H9 (cell line): Measurements from ENCODE around the gene BAG3. TPM values are rescaled to one million over a fixed set of nuclear protein-coding genes. Genes with fewer than 3 reads are reported as not detected.

ENCODE experiments used
- DNase-seq: peaks from one replicate; pipeline ENCODE4 v3.0.0-alpha.2; 2017
- H2AFZ ChIP-seq: one replicate; pipeline ENCODE4 v1.6.1; 2013; ENCODE audit warnings: mild to moderate bottlenecking, low read length, control low read depth, moderate library complexity
- H2AK5ac ChIP-seq: 2 replicates; pipeline ENCODE4 v1.6.1; 2013; ENCODE audit warnings: low read length, control low read depth, mixed read lengths; ENCODE audit not compliant: insufficient read length
- H2BK120ac ChIP-seq: one replicate; pipeline ENCODE4 v1.6.1; 2013; ENCODE audit warnings: low read depth, mild to moderate bottlenecking, low read length, control low read depth, inconsistent platforms; ENCODE audit not compliant: poor library complexity, severe bottlenecking
- H2BK12ac ChIP-seq: 2 replicates; pipeline ENCODE4 v1.6.1; 2013; ENCODE audit warnings: low read length, control low read depth, mixed read lengths, low read depth; ENCODE audit not compliant: insufficient read length
- H2BK15ac ChIP-seq: 2 replicates; pipeline ENCODE4 v1.6.1; 2013; ENCODE audit warnings: low read depth, low read length, control low read depth
- H2BK20ac ChIP-seq: one replicate; pipeline ENCODE4 v1.6.1; 2013; ENCODE audit warnings: low read depth, mild to moderate bottlenecking, low read length, control low read depth, inconsistent platforms; ENCODE audit not compliant: poor library complexity, severe bottlenecking
- H2BK5ac ChIP-seq: 2 replicates; pipeline ENCODE4 v1.6.1; 2013; ENCODE audit warnings: low read length, control low read depth, mixed read lengths; ENCODE audit not compliant: insufficient read length
- H3K14ac ChIP-seq: 2 replicates; pipeline ENCODE4 v1.6.1; 2013; ENCODE audit warnings: low read length, control low read depth; ENCODE audit not compliant: insufficient read depth
- H3K18ac ChIP-seq: 2 replicates; pipeline ENCODE4 v1.6.1; 2013; ENCODE audit warnings: low read depth, mild to moderate bottlenecking, mixed read lengths, low read length, control low read depth; ENCODE audit not compliant: insufficient read length
- H3K23ac ChIP-seq: 2 replicates; pipeline ENCODE4 v1.6.1; 2013; ENCODE audit warnings: low read length, control low read depth, mixed read lengths, low read depth; ENCODE audit not compliant: insufficient read length
- H3K23me2 ChIP-seq: 2 replicates; pipeline ENCODE4 v1.6.1; 2013; ENCODE audit warnings: low read depth, mild to moderate bottlenecking, mixed read lengths, low read length, control low read depth; ENCODE audit not compliant: insufficient read length, poor library complexity, severe bottlenecking
- H3K27ac ChIP-seq: 2 replicates; pipeline ENCODE4 v1.5.1; 2013; ENCODE audit warnings: low read length, control low read depth, mixed read lengths, low read depth; ENCODE audit not compliant: insufficient read length
- H3K27me3 ChIP-seq: 2 replicates; pipeline ENCODE4 v1.6.1; 2013; ENCODE audit warnings: low read length, control low read depth, inconsistent platforms; ENCODE audit not compliant: insufficient read depth
- H3K4ac ChIP-seq: 2 replicates; pipeline ENCODE4 v1.6.1; 2013; ENCODE audit warnings: low read depth, mild to moderate bottlenecking, control low read depth, inconsistent platforms, low read length, moderate library complexity
- H3K4me1 ChIP-seq: 2 replicates; pipeline ENCODE4 v1.6.1; 2013; ENCODE audit warnings: low read length, control low read depth, inconsistent platforms; ENCODE audit not compliant: insufficient read depth
- H3K4me2 ChIP-seq: 2 replicates; pipeline ENCODE4 v1.6.1; 2013; ENCODE audit warnings: low read length, control low read depth, mixed read lengths; ENCODE audit not compliant: insufficient read length, insufficient read depth
- H3K56ac ChIP-seq: 2 replicates; pipeline ENCODE4 v1.6.1; 2013; ENCODE audit warnings: low read depth, mild to moderate bottlenecking, mixed read lengths, low read length, control low read depth; ENCODE audit not compliant: insufficient read length
- H3K79me1 ChIP-seq: 2 replicates; pipeline ENCODE4 v1.6.1; 2013; ENCODE audit warnings: low read depth, mild to moderate bottlenecking, moderate library complexity, low read length, control low read depth, inconsistent platforms; ENCODE audit not compliant: insufficient read depth, poor library complexity, severe bottlenecking
- H3K79me2 ChIP-seq: 2 replicates; pipeline ENCODE4 v1.6.1; 2013; ENCODE audit warnings: low read length, control low read depth, inconsistent platforms; ENCODE audit not compliant: insufficient read depth
- H3K9ac ChIP-seq: 2 replicates; pipeline ENCODE4 v1.6.1; 2013; ENCODE audit warnings: low read length, control low read depth, mixed read lengths; ENCODE audit not compliant: insufficient read length; ENCODE audit errors: extremely low read depth
- H3K9me3 ChIP-seq: one replicate; pipeline ENCODE4 v1.6.1; 2013; ENCODE audit warnings: low read depth, low read length, inconsistent platforms; ENCODE audit not compliant: control insufficient read depth
- H3T11ph ChIP-seq: one replicate; pipeline ENCODE4 v1.6.1; 2013; ENCODE audit warnings: mild to moderate bottlenecking, low read length, control low read depth, inconsistent platforms
- H4K20me1 ChIP-seq: one replicate; pipeline ENCODE4 v1.6.1; 2013; ENCODE audit not compliant: control insufficient read depth, insufficient read length, insufficient read depth
- H4K5ac ChIP-seq: 2 replicates; pipeline ENCODE4 v1.6.1; 2013; ENCODE audit warnings: low read depth, mild to moderate bottlenecking, mixed read lengths, low read length, control low read depth; ENCODE audit not compliant: insufficient read length
- H4K8ac ChIP-seq: replicated peaks from 2 replicates; pipeline ENCODE4 v1.6.1; 2013; ENCODE audit warnings: low read length, control low read depth, mixed read lengths, low read depth; ENCODE audit not compliant: insufficient read length
- H4K91ac ChIP-seq: 2 replicates; pipeline ENCODE4 v1.6.1; 2013; ENCODE audit warnings: low read depth, mild to moderate bottlenecking, moderate library complexity, mixed read lengths, low read length, control low read depth; ENCODE audit not compliant: insufficient read length
- H3K27ac Mint-ChIP-seq, 3 experiments: 2 replicates in 2 of 3; 3 replicates in 1 of 3; pipeline ENCODE4 v1.8.0; 2020 to 2021; ENCODE audit warnings: mixed read lengths in 3 of 3, mild to moderate bottlenecking in 1 of 3, moderate library complexity in 1 of 3
- H3K27me3 Mint-ChIP-seq: 2 replicates; pipeline ENCODE4 v1.8.0; 2021; ENCODE audit warnings: low read depth, mild to moderate bottlenecking, moderate library complexity, mixed read lengths
- H3K36me3 Mint-ChIP-seq, 3 experiments: 2 replicates in 2 of 3; 3 replicates in 1 of 3; pipeline ENCODE4 v1.8.0; 2020 to 2021; ENCODE audit warnings: low read depth in 3 of 3, mixed read lengths in 3 of 3; ENCODE audit not compliant: insufficient read depth in 1 of 3
- H3K4me1 Mint-ChIP-seq, 2 experiments: 2 replicates each; pipeline ENCODE4 v1.8.0; 2020; ENCODE audit warnings: mixed read lengths in 2 of 2
- H3K4me3 Mint-ChIP-seq, 2 experiments: 2 replicates in 1 of 2; 3 replicates in 1 of 2; pipeline ENCODE4 v1.8.0; 2020 to 2021; ENCODE audit warnings: mild to moderate bottlenecking in 2 of 2, mixed read lengths in 2 of 2, moderate library complexity in 1 of 2
- H3K9me3 Mint-ChIP-seq, 2 experiments: 2 replicates in 1 of 2; 3 replicates in 1 of 2; pipeline ENCODE4 v1.8.0; 2020; ENCODE audit warnings: mild to moderate bottlenecking in 2 of 2, mixed read lengths in 2 of 2, moderate library complexity in 1 of 2
- CTCF ChIP-seq: fragments of 200-600 bp; sonication (generic); conservative IDR thresholded peaks from 3 replicates; pipeline ENCODE4 v1.8.0; 2021; ENCODE audit warnings: antibody characterized with exemption, mild to moderate bottlenecking
- WGBS: extraction: QIAGEN DNeasy Blood & Tissue Kit; methylation state at CpG from one replicate; pipeline ENCODE4 v1.1.7; 2013; ENCODE audit warnings: missing lambda C conversion rate, low lambda C conversion rate, mixed read lengths; ENCODE audit not compliant: insufficient read length; ENCODE audit errors: extremely low coverage; 5-methylcytosine and 5-hydroxymethylcytosine counted together
- total RNA-seq: library from RNA; stranded (reverse); gene quantifications from 2 replicates; pipeline ENCODE4 v1.2.1, GENCODE V29; 2021

BAG3 gene
- total RNA-seq, 1 experiment from 2014 or later: 11.4 TPM

GRCh38 chr10:119723624-119724023 is 72.4 kb downstream of the BAG3 start:
- H3K18ac ChIP-seq: no peak overlapping the region
- H3K4me2 ChIP-seq: no peak overlapping the region
- H3K9ac ChIP-seq: no peak overlapping the region
- DNase-seq: no peak
- H3K14ac ChIP-seq: no peak overlapping the region; the same call in 1 of the 2 replicates
- H3K27me3 ChIP-seq: no peaks in the 10 kb centered on the region
- H2BK120ac ChIP-seq: no peak overlapping the region
- no peak overlapping the region for H4K8ac ChIP-seq
- H2BK15ac ChIP-seq: no peak overlapping the region
- H3K4ac ChIP-seq: no peak overlapping the region
- H2BK5ac ChIP-seq: no peak overlapping the region
- H3K56ac ChIP-seq: no peak overlapping the region
- no peak overlapping the region for H3T11ph ChIP-seq
- Mint-ChIP-seq H3K27me3 (no peaks in the 10 kb centered on the region), H3K36me3 (peaks cover 8 to 14% (median 8%) of the 10 kb centered on the region in 3 experiments), H3K4me3 (no peak overlapping the region), H3K9me3 (peaks cover 11 to 18% of the 10 kb centered on the region in 2 experiments), H3K4me1 (peaks cover 31 to 39% of the 10 kb centered on the region in 2 experiments), H3K27ac (peak overlapping the region in 2 of 3 experiments; percentile 19 to 22; a peak in 1 of 7 replicates)
- H4K20me1 ChIP-seq: no peaks in the 10 kb centered on the region
- H2BK12ac ChIP-seq: no peak overlapping the region
- TF ChIP-seq CTCF: no peak
- no peak overlapping the region for H3K23ac ChIP-seq
- H3K27ac ChIP-seq: no peak overlapping the region
- H2AFZ ChIP-seq: no peak overlapping the region
- H2BK20ac ChIP-seq: no peak overlapping the region
- H4K91ac ChIP-seq: no peak overlapping the region
- H3K23me2 ChIP-seq: peaks cover 6% of the 10 kb centered on the region
- H2AK5ac ChIP-seq: no peak overlapping the region
- H3K4me1 ChIP-seq: peaks cover 3% of the 10 kb centered on the region; the same call in 1 of the 2 replicates
- peaks cover 3% of the 10 kb centered on the region; the same call in 1 of the 2 replicates for H3K79me2 ChIP-seq
- no CpG with 5 or more reads among the region's 3 CpGs for WGBS
- no peaks in the 10 kb centered on the region for H3K9me3 ChIP-seq
- H4K5ac ChIP-seq: no peak overlapping the region
- H3K79me1 ChIP-seq: peaks cover 5% of the 10 kb centered on the region
